Measurements from ENCODE around the gene OBSL1. TPM values are rescaled to one million over a fixed set of nuclear protein-coding genes. Genes with fewer than 3 reads are reported as not detected.

OBSL1 gene
- polyA plus RNA-seq, 4 donors, result 4.5 to 97.4 (median 15.4) TPM

DNA sequence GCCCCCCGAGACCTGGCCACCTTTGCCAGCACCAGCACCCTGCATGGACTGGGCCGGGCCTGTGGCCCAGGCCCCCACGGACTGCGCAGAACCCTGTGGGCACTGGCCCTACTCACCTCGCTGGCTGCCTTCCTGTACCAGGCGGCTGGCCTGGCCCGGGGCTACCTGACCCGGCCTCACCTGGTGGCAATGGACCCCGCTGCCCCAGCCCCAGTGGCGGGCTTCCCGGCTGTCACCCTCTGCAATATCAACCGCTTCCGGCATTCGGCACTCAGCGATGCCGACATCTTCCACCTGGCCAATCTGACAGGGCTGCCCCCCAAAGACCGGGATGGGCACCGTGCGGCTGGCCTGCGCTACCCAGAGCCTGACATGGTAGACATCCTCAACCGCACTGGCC, 56.5 kb downstream of the OBSL1 start:
- no peak for FAIRE-seq
- Histone ChIP-seq H3K27me3 (ENCODE audit: control insufficient read depth in 3 of 3, insufficient read depth in 3 of 3, low read length in 3 of 3) (peaks cover 11 to 90% (median 45%) of the 10 kb centered on the region in 3 donors), H3K9me3 (ENCODE audit: control insufficient read depth in 2 of 2, insufficient read depth in 1 of 2, low read depth in 1 of 2, low read length in 1 of 2) (peaks cover 0 to 6% of the 10 kb centered on the region in 2 donors)

DNA sequence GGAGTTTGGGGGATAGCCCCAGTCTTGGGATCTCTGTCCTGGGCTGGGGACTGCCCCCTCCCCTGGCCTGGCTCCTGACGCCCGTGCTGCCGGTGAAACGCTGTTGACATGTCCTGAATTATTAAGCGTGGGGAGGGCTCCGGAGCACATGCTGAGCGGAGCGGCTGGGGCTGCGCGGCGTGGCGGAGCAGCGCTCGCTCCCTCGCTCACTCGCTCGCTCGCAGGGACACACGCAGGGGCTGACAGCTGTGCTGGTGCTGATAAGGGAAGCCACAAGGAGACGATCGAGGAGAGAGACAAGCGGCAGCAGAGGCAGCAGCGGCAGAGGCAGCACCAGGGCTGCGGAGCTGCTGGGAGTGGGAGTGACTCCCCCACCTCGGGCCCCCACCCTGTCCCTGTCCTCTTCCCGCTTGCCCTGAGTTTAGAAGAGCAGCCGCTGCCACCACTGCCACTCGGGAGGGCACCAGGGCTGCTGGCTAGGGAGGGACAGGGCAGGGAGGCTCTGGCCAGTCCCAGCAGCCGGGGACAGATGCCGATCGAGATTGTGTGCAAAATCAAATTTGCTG, 57.1 kb downstream of the OBSL1 start, which contains the start of gene ASIC4:
Gene ASIC4, plus strand, starts transcription at position 287 of the 566 bp plus-strand sequence. Its CDS starts 243 bp downstream, at position 530.
- Histone ChIP-seq H3K4me1 (ENCODE audit: control insufficient read depth in 3 of 3, insufficient read depth in 2 of 3, low read depth in 1 of 3, low read length in 2 of 3) (peaks cover 0 to 29% (median 2%) of the 10 kb centered on the region in 3 donors), H3K27ac (ENCODE audit: low read depth in 1 of 3, low read length in 2 of 3) (no peak within 1 kb of the TSS), H3K9me3 (ENCODE audit: control insufficient read depth in 2 of 2, insufficient read depth in 1 of 2, low read depth in 1 of 2, low read length in 1 of 2) (peaks cover 0 to 6% of the 10 kb centered on the region in 2 donors), H3K27me3 (ENCODE audit: control insufficient read depth in 3 of 3, insufficient read depth in 3 of 3, low read length in 3 of 3) (peaks cover 11 to 92% (median 45%) of the 10 kb centered on the region in 3 donors), H3K36me3 (ENCODE audit: control insufficient read depth in 3 of 3, insufficient read depth in 2 of 3, low read depth in 1 of 3, low read length in 3 of 3) (no peaks in the 10 kb centered on the region), H3K4me3 (ENCODE audit: low read depth in 1 of 3, low read length in 3 of 3) (no peak within 1 kb of the TSS)
- no peak for DNase-seq
- 5 to 9% (median 7%) methylated on average over 27 to 31 of the region's 31 CpGs for WGBS, 3 donors
- no peak for FAIRE-seq

More for the DNA sequence above, 56.5 kb downstream of the OBSL1 start:
- Histone ChIP-seq H3K4me1 (ENCODE audit: control insufficient read depth in 3 of 3, insufficient read depth in 2 of 3, low read depth in 1 of 3, low read length in 2 of 3) (peaks cover 0 to 25% (median 2%) of the 10 kb centered on the region in 3 donors), H3K36me3 (ENCODE audit: control insufficient read depth in 3 of 3, insufficient read depth in 2 of 3, low read depth in 1 of 3, low read length in 3 of 3) (no peaks in the 10 kb centered on the region), H3K27ac (ENCODE audit: low read depth in 1 of 3, low read length in 2 of 3) (no peak overlapping the region), H3K4me3 (ENCODE audit: low read depth in 1 of 3, low read length in 3 of 3) (no peak overlapping the region)
- 87 to 88% (median 88%) methylated on average over 21 of the region's 21 CpGs for WGBS, 3 donors
- no peak for DNase-seq

DNA sequence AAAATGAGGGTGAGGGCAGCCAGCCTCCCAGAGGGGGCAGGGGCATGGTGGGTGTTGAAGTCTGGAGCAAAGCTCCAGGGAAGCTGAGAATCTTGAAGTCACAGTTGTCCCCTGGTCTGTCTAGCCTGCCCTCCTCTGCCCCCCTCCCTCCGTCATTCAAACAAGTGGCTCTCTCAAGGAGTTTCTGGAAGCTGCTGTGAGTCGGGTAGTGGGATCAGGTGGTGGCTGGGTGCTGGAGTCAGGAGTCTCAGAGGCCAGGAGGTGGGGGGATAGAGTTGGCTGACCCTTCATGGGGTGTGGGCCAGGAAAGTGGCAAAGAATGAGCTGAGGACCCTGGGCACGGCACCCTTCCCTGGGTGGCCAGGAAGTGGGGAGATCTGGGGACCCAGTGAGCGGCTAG, 57.6 kb downstream of the OBSL1 start:
- Histone ChIP-seq H3K27me3 (ENCODE audit: control insufficient read depth in 3 of 3, insufficient read depth in 3 of 3, low read length in 3 of 3) (peaks cover 11 to 91% (median 45%) of the 10 kb centered on the region in 3 donors), H3K36me3 (ENCODE audit: control insufficient read depth in 3 of 3, insufficient read depth in 2 of 3, low read depth in 1 of 3, low read length in 3 of 3) (no peaks in the 10 kb centered on the region), H3K27ac (ENCODE audit: low read depth in 1 of 3, low read length in 2 of 3) (no peak overlapping the region), H3K4me3 (ENCODE audit: low read depth in 1 of 3, low read length in 3 of 3) (no peak overlapping the region), H3K4me1 (ENCODE audit: control insufficient read depth in 3 of 3, insufficient read depth in 2 of 3, low read depth in 1 of 3, low read length in 2 of 3) (peaks cover 0 to 29% (median 2%) of the 10 kb centered on the region in 3 donors), H3K9me3 (ENCODE audit: control insufficient read depth in 2 of 2, insufficient read depth in 1 of 2, low read depth in 1 of 2, low read length in 1 of 2) (peaks cover 0 to 6% of the 10 kb centered on the region in 2 donors)
- no peak for FAIRE-seq
- WGBS, 3 donors, result 8 to 18% (median 12%) methylated on average over 4 of the region's 4 CpGs
- no peak for DNase-seq

DNA sequence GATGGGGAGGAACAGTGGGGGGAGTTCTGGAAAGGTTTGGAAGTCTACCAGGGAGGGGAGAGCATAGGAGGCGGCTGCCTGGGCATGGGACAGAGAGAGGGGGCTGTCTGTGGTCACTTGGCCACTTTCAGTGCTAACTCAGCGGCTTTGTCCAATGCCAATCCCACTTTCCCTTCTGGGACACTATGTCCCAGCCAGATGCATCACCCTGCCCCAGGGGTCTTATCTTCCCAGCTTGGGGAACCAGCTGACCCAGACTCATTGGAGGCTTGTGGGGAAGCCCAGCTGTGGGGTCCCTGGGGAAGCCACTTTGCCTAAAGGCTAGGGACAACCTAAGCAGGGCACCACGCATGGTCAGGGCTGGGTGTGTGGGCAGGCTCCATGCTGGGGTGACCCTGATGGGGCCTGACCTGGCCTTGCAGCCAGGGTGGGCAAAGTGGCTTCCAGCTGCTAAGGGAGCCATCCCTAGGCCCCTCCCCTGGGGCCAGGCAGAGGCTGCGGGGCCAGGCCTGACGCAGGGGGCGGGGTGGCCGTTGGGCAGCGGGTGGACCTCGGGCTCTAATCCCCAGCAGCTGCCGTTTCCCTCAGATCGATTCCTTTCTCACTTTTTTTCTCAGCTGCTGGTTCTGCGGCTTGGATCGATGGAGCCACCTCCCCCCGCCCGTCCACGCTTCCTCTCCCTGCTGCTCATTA, 58.7 kb downstream of the OBSL1 start:
- FAIRE-seq, result no peak
- no peak overlapping the region for H3K4me3 ChIP-seq (ENCODE audit: low read depth in 1 of 3, low read length in 3 of 3)
- 11 to 19% (median 14%) methylated on average over 15 to 16 of the region's 16 CpGs for WGBS, 3 donors
- H3K27ac ChIP-seq (ENCODE audit: low read depth in 1 of 3, low read length in 2 of 3), result no peak overlapping the region
- peaks cover 0 to 6% (median 0%) of the 10 kb centered on the region in 3 donors for H3K36me3 ChIP-seq (ENCODE audit: control insufficient read depth in 3 of 3, insufficient read depth in 2 of 3, low read depth in 1 of 3, low read length in 3 of 3)
- H3K27me3 ChIP-seq (ENCODE audit: control insufficient read depth in 3 of 3, insufficient read depth in 3 of 3, low read length in 3 of 3), result peaks cover 11 to 84% (median 45%) of the 10 kb centered on the region in 3 donors
- H3K4me1 ChIP-seq (ENCODE audit: control insufficient read depth in 3 of 3, insufficient read depth in 2 of 3, low read depth in 1 of 3, low read length in 2 of 3), result peaks cover 0 to 29% (median 2%) of the 10 kb centered on the region in 3 donors
- H3K9me3 ChIP-seq (ENCODE audit: control insufficient read depth in 2 of 2, insufficient read depth in 1 of 2, low read depth in 1 of 2, low read length in 1 of 2), result peaks cover 0 to 6% of the 10 kb centered on the region in 2 donors
- no peak for DNase-seq

DNA sequence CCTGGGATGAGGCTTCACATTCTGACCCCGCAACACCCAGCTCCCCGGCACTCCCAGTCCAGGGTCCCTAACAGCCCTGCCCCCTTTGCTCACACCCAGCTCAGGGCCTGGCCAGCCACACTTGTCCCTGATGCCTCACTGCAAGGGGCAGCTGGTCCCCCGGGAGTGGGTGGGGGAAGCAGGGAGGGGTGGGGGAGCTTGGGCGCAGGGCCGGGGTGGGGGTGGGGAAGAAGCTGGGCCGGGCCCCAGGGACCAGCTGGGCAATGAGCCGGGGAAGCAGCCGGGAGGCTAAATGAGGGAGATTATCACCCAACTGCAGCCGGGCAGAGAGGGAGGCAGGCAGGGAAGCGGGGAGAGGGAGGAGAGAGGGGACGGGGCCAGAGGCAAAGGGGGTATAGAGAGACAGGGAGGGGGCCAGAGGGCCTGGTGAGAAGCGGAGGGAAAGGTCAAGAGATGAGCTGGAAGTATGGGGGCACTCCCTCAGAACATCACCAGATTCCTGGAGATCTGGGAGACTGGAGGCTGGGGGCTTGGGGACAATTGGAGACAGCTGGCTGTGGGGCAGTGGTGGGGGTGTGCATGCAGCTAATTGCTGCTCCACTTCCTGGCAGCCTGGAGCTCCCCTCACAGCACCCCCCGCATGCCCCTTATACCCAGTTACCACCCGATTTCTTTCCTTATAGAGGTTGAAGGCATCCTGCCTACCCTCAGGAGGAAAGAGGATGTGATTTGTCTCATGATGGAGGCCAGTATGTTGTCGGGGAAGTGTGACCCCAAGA, 59.6 kb downstream of the OBSL1 start:
- FAIRE-seq, result no peak

DNA sequence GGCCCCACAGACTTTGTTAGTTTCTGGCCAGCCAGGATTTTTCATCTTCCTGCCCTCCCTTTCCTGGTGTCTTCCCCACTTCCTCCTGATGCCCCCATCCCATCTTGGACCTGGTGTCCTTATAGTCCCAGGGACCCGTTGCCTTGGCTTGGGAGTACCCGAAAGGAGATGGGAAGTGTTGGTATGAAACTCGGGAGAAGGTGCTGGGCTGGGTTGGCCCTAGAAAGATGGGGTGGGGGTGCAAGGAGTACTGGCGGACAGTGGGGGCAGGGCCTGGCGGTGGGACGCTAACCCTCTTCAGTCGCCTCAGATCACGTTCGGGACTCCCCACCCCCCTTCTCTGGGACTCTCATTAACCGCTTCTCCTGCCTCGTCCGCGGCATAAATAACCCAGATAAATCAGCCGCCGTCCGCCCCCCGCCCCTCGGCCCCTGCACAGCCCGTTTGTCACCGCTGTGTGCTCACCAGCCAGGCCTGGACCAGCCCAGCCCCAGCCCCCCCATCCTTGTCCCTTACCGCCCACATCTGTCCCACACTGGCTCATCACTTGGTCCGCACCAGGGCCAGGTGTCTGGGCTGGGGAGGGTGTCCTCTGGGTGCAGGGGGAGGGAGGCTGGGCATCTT, 60.7 kb downstream of the OBSL1 start:
- Histone ChIP-seq H3K4me1 (ENCODE audit: control insufficient read depth in 3 of 3, insufficient read depth in 2 of 3, low read depth in 1 of 3, low read length in 2 of 3) (peaks cover 0 to 29% (median 2%) of the 10 kb centered on the region in 3 donors), H3K27ac (ENCODE audit: low read depth in 1 of 3, low read length in 2 of 3) (no peak overlapping the region), H3K9me3 (ENCODE audit: control insufficient read depth in 2 of 2, insufficient read depth in 1 of 2, low read depth in 1 of 2, low read length in 1 of 2) (peaks cover 0 to 6% of the 10 kb centered on the region in 2 donors), H3K27me3 (ENCODE audit: control insufficient read depth in 3 of 3, insufficient read depth in 3 of 3, low read length in 3 of 3) (peaks cover 11 to 64% (median 37%) of the 10 kb centered on the region in 3 donors), H3K4me3 (ENCODE audit: low read depth in 1 of 3, low read length in 3 of 3) (no peak overlapping the region), H3K36me3 (ENCODE audit: control insufficient read depth in 3 of 3, insufficient read depth in 2 of 3, low read depth in 1 of 3, low read length in 3 of 3) (peaks cover 0 to 26% (median 5%) of the 10 kb centered on the region in 3 donors)
- WGBS, 3 donors, result 15 to 22% (median 18%) methylated on average over 20 to 22 of the region's 22 CpGs
- no peak for FAIRE-seq
- DNase-seq, result no peak

More for the DNA sequence above, 59.6 kb downstream of the OBSL1 start:
- Histone ChIP-seq H3K27me3 (ENCODE audit: control insufficient read depth in 3 of 3, insufficient read depth in 3 of 3, low read length in 3 of 3) (peaks cover 11 to 75% (median 43%) of the 10 kb centered on the region in 3 donors), H3K4me1 (ENCODE audit: control insufficient read depth in 3 of 3, insufficient read depth in 2 of 3, low read depth in 1 of 3, low read length in 2 of 3) (peaks cover 0 to 29% (median 2%) of the 10 kb centered on the region in 3 donors), H3K36me3 (ENCODE audit: control insufficient read depth in 3 of 3, insufficient read depth in 2 of 3, low read depth in 1 of 3, low read length in 3 of 3) (peaks cover 0 to 15% (median under 1%) of the 10 kb centered on the region in 3 donors), H3K27ac (ENCODE audit: low read depth in 1 of 3, low read length in 2 of 3) (no peak overlapping the region), H3K9me3 (ENCODE audit: control insufficient read depth in 2 of 2, insufficient read depth in 1 of 2, low read depth in 1 of 2, low read length in 1 of 2) (peaks cover 0 to 6% of the 10 kb centered on the region in 2 donors), H3K4me3 (ENCODE audit: low read depth in 1 of 3, low read length in 3 of 3) (no peak overlapping the region)
- WGBS, 3 donors, result 21 to 29% (median 22%) methylated on average over 15 of the region's 15 CpGs
- no peak for DNase-seq

DNA sequence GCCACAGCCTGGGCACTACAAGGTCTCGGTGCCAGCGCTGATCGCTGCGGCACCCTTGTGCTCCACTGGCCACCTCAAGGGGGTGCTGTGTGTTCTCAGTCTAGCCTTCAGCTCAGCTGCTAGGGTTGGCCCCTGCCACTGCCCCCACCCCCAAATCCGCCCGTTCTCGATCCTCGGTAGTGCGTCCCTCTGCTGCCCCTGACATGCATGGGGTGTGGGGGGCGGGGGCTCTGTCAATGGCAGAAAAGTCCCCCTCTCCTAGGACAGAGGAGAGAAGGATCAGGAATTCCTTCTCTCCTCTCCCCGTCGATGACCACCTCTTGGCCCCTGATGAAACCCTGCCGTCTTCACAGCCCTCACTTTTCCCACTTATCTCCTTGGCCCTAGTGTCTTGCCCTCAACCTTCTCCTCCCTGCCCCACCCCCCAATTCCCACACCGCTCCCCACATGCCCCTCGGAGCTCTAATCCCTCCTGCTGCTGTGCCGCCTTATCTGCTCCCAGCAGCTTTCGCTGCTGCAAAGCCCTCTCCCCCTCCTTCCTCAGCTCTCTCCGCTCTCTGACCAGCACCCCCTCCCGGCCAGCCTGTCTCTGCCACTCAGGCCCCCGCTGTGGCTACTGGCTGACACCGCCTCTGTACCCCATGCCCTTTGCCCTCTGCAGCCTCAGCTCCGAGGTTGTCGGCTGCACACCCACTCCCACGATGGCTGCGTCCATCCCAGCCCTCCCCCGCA, 61.4 kb downstream of the OBSL1 start:
- WGBS, 3 donors, result 0 to 1% (median 1%) methylated on average over 26 of the region's 26 CpGs
- H3K4me1 ChIP-seq (ENCODE audit: control insufficient read depth in 3 of 3, insufficient read depth in 2 of 3, low read depth in 1 of 3, low read length in 2 of 3), result peaks cover 0 to 29% (median 2%) of the 10 kb centered on the region in 3 donors
- H3K27me3 ChIP-seq (ENCODE audit: control insufficient read depth in 3 of 3, insufficient read depth in 3 of 3, low read length in 3 of 3), result peaks cover 11 to 57% (median 31%) of the 10 kb centered on the region in 3 donors
- peaks cover 0 to 6% of the 10 kb centered on the region in 2 donors for H3K9me3 ChIP-seq (ENCODE audit: control insufficient read depth in 2 of 2, insufficient read depth in 1 of 2, low read depth in 1 of 2, low read length in 1 of 2)
- FAIRE-seq (no peak), DNase-seq (peak; percentile 43 to 76)
- peaks cover 0 to 33% (median 5%) of the 10 kb centered on the region in 3 donors for H3K36me3 ChIP-seq (ENCODE audit: control insufficient read depth in 3 of 3, insufficient read depth in 2 of 3, low read depth in 1 of 3, low read length in 3 of 3)
- no peak overlapping the region for H3K4me3 ChIP-seq (ENCODE audit: low read depth in 1 of 3, low read length in 3 of 3)
- no peak overlapping the region for H3K27ac ChIP-seq (ENCODE audit: low read depth in 1 of 3, low read length in 2 of 3)

Data from small intestine (tissue), 7 donors.